Measurements from ENCODE around the gene SCCPDH. TPM values are rescaled to one million over a fixed set of nuclear protein-coding genes. Genes with fewer than 3 reads are reported as not detected.

The SCCPDH gene
- total and polyA plus RNA-seq, 2 of the 13 experiments (the other 11 are each of a cell fraction or from before 2014, with no cell fraction given), result 36.7 to 62.3 TPM

GRCh38 chr1:246793356-246793896, 69.2 kb downstream of the SCCPDH start (continued):
- TF ChIP-seq RXRA (CRISPR knock-in tag; IDR thresholded peaks at IDR 0.05) (no peak), AKNA (CRISPR knock-in tag; IDR thresholded peaks at IDR 0.05; ENCODE audit: borderline replicate concordance) (no peak)

GRCh38 chr1:246794048-246794827, 70.0 kb downstream of the SCCPDH start:
- in situ Hi-C loops (cut with HindIII; ENCODE audit: extremely low pct_ligation_motif_present, low pct_unique_long_range_greater_than_20kb), result no loop called here
- FAIRE-seq (no peak), ATAC-seq (no peak), DNase-seq (ENCODE audit: low spot score) (no peak)
- Histone ChIP-seq H4K20me1 (ENCODE audit: insufficient read depth, low read length) (no peaks in the 10 kb centered on the region), H3K27ac (ENCODE audit: extremely low read length, insufficient read depth, low read length) (no peak overlapping the region), H3K9me3 (ENCODE audit: low read length) (no peaks in the 10 kb centered on the region), H3K4me1 (ENCODE audit: insufficient read depth, low read length) (peaks cover 35% of the 10 kb centered on the region), H3K27me3 (ENCODE audit: control insufficient read depth in 1 of 2, insufficient read depth in 2 of 2, low read length in 2 of 2) (peaks cover 3 to 39% of the 10 kb centered on the region in 2 experiments; a peak in 4 of 5 replicates), H3K4me2 (ENCODE audit: low read depth, low read length) (no peak overlapping the region), H3K79me2 (ENCODE audit: insufficient read depth, low read length) (no peaks in the 10 kb centered on the region), H2AFZ (ENCODE audit: low read length) (no peak overlapping the region), H3K4me3 (replicated peaks in 1 of 3; ENCODE audit: insufficient read depth in 1 of 3, low read depth in 2 of 3, low read length in 3 of 3) (no peak overlapping the region), H3K9ac (ENCODE audit: insufficient read depth, low read depth, low read length) (no peak overlapping the region), H3K36me3 (replicated peaks in 1 of 2; ENCODE audit: control insufficient read depth in 1 of 2, insufficient read depth in 2 of 2, low read length in 2 of 2) (no peaks in the 10 kb centered on the region)
- ChIA-PET POLR2A (no interaction called here), CTCF (ENCODE audit: low intra/inter-chr PET ratio, low total read pairs) (no interaction called here)
- BruUV-seq (replicated peaks), result no TSS peak
- intact Hi-C loops (cut with micrococcal nuclease; ENCODE audit: unreplicated experiment), result no loop called here
- 32% methylated on average over 12 of the region's 18 CpGs for WGBS (ENCODE audit: low lambda C conversion rate)
- no peak for TF ChIP-seq HBP1 (CRISPR knock-in tag; IDR thresholded peaks at IDR 0.05; ENCODE audit: low read depth)
- TF ChIP-seq THAP8 (CRISPR knock-in tag; IDR thresholded peaks at IDR 0.05; ENCODE audit: borderline replicate concordance), result no peak
- no peak for TF ChIP-seq ZNF589 (CRISPR knock-in tag; conservative IDR thresholded peaks at IDR 0.05)
- no peak for TF ChIP-seq ZFYVE20 (CRISPR knock-in tag; IDR thresholded peaks at IDR 0.05; ENCODE audit: borderline replicate concordance, low read depth)
- no peak for TF ChIP-seq SETDB1 (CRISPR knock-in tag; IDR thresholded peaks at IDR 0.05; ENCODE audit: borderline replicate concordance)
- TF ChIP-seq KAT2B (IDR thresholded peaks at IDR 0.05; ENCODE audit: borderline replicate concordance, low read depth, low read length), result no peak
- TF ChIP-seq GABPB1 (CRISPR knock-in tag; IDR thresholded peaks at IDR 0.05), result no peak
- TF ChIP-seq GFI1 (CRISPR knock-in tag; IDR thresholded peaks at IDR 0.05; ENCODE audit: borderline replicate concordance), result no peak
- TF ChIP-seq TSC22D2 (CRISPR knock-in tag; IDR thresholded peaks at IDR 0.05; ENCODE audit: borderline replicate concordance), result no peak
- TF ChIP-seq PHF5A (CRISPR knock-in tag; IDR thresholded peaks at IDR 0.05; ENCODE audit: low read depth, unreplicated experiment), result no peak

Data from HepG2 (cell line).